ENCODE data around the gene LSAMP. TPM values are rescaled to one million over a fixed set of nuclear protein-coding genes. Genes with fewer than 3 reads are reported as not detected.

The LSAMP gene
- total RNA-seq, 2 donors from 2014 or later = 1.1 to 5.9 TPM

GRCh38 chr3:116254541-116254940, 190.7 kb downstream of the LSAMP start:
- Histone ChIP-seq H3K27me3 (no peaks in the 10 kb centered on the region), H3K4me1 (no peaks in the 10 kb centered on the region), H3K9ac (ENCODE audit: low read depth in 2 of 2, low read length in 2 of 2) (no peak overlapping the region), H3K4me3 (no peak overlapping the region), H3K9me3 (no peaks in the 10 kb centered on the region), H3K36me3 (no peaks in the 10 kb centered on the region), H3K27ac (no peak overlapping the region)
- DNase-seq = no peak
- intact Hi-C loops (cut with DNase I) = no loop called here
- no peak for TF ChIP-seq CTCF (IDR thresholded peaks at IDR 0.05)

- no peak overlapping the region for H3K4me3 ChIP-seq
- DNase-seq = no peak
- H3K27ac ChIP-seq = no peak overlapping the region
- intact Hi-C loops (cut with DNase I) = no loop called here
- H3K36me3 ChIP-seq = no peaks in the 10 kb centered on the region
- H3K9ac ChIP-seq (ENCODE audit: low read depth in 2 of 2, low read length in 2 of 2) = no peak overlapping the region
- no peak for TF ChIP-seq CTCF (IDR thresholded peaks at IDR 0.05)
- no peaks in the 10 kb centered on the region for H3K27me3 ChIP-seq
- no peaks in the 10 kb centered on the region for H3K9me3 ChIP-seq
- no peaks in the 10 kb centered on the region for H3K4me1 ChIP-seq
These were observed 191.8 kb downstream of the LSAMP start for GRCh38 chr3:116253511-116253910.

GRCh38 chr3:116247605-116248004, 197.7 kb downstream of the LSAMP start:
- intact Hi-C loops (cut with DNase I) = no loop called here
- Histone ChIP-seq H3K9me3 (no peaks in the 10 kb centered on the region), H3K27ac (no peak overlapping the region), H3K4me3 (no peak overlapping the region), H3K9ac (ENCODE audit: low read depth in 2 of 2, low read length in 2 of 2) (no peak overlapping the region), H3K4me1 (no peaks in the 10 kb centered on the region), H3K36me3 (no peaks in the 10 kb centered on the region), H3K27me3 (no peaks in the 10 kb centered on the region)
- no peak for DNase-seq
- TF ChIP-seq CTCF (IDR thresholded peaks at IDR 0.05) = no peak

- H3K4me1 ChIP-seq = no peaks in the 10 kb centered on the region
- no peak overlapping the region for H3K27ac ChIP-seq
- intact Hi-C loops (cut with DNase I) = no loop called here
- DNase-seq = no peak
- no peaks in the 10 kb centered on the region for H3K27me3 ChIP-seq
- no peak overlapping the region for H3K9ac ChIP-seq (ENCODE audit: low read depth in 2 of 2, low read length in 2 of 2)
- no peaks in the 10 kb centered on the region for H3K9me3 ChIP-seq
- H3K4me3 ChIP-seq = no peak overlapping the region
- TF ChIP-seq CTCF (IDR thresholded peaks at IDR 0.05) = no peak
- no peaks in the 10 kb centered on the region for H3K36me3 ChIP-seq
These were observed 198.8 kb downstream of the LSAMP start for GRCh38 chr3:116246406-116246980.

GRCh38 chr3:116242825-116243224, 202.5 kb downstream of the LSAMP start:
- H3K9ac ChIP-seq (ENCODE audit: low read depth in 2 of 2, low read length in 2 of 2) = no peak overlapping the region

More at GRCh38 chr3:116242825-116243224, 202.5 kb downstream of the LSAMP start:
- TF ChIP-seq CTCF (IDR thresholded peaks at IDR 0.05) = no peak
- no peak overlapping the region for H3K4me3 ChIP-seq
- no peak for DNase-seq
- H3K9me3 ChIP-seq = no peaks in the 10 kb centered on the region
- no peak overlapping the region for H3K27ac ChIP-seq
- H3K36me3 ChIP-seq = no peaks in the 10 kb centered on the region
- no peaks in the 10 kb centered on the region for H3K27me3 ChIP-seq
- H3K4me1 ChIP-seq = no peaks in the 10 kb centered on the region
- intact Hi-C loops (cut with DNase I) = no loop called here

Measured in colonic mucosa (tissue), 4 donors.